HG03060 (cell line): ENCODE data around the gene TTC34.
"Not testable (repeated sequence)": the region's sequence is repeated elsewhere in the genome, so short reads cannot be mapped to it uniquely, and the experiment has no call there.

Source experiments
- ATAC-seq: cut with Tn5 transposase; IDR thresholded peaks from one replicate; pipeline ENCODE4 v1.9.1; 2021; ENCODE audit warnings: low read depth, moderate number of reproducible peaks; ENCODE audit not compliant: unreplicated experiment

Gene TTC34

GRCh38 chr1:2631136-2632050 lies 170.1 kb downstream of the TTC34 start:
- no peak for ATAC-seq

- ATAC-seq: no peak
Observed at GRCh38 chr1:2630498-2631135, 170.9 kb downstream of the TTC34 start.

GRCh38 chr1:2629627-2630497 lies 171.6 kb downstream of the TTC34 start:
- no peak for ATAC-seq

GRCh38 chr1:2628933-2629626 lies 172.4 kb downstream of the TTC34 start:
- no peak for ATAC-seq

DNA sequence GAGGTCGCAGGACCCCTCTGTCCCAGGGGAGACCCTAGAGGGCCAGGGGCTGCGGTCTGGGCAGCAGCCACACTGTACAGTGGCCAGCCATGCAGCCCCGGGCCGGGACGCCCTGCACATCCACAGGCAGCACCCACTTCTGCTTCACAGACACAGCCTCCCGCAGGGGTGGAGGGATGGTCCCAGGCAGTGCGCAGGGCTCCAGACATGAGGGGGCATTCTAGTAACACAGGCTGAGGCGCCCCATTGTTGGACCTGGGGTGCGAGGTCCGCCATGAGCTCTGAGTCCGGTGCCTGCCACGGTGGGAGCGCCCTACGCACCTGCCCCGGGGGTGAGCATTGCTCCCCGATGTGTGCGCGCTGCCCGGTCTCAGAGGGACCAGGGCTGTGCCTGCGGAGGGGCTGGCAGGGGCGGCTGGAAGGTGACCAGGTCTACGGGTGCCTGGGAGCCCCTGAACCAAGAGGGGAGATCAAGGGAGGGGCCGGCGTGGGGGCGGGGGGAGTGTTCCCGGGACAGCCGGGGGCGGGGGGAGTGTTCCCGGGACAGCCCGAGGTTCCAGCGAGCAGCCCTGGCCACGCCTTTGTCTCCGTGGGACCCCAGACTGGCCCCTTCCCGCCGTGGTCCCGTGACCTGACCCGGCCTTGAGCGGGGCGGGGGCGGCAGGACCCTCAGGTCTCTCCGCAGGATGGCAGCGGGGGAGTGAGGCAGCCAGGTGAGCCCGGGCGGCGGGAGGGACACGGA lies 173.1 kb downstream of the TTC34 start:
- no peak for ATAC-seq

GRCh38 chr1:2627746-2628145 lies 173.7 kb downstream of the TTC34 start:
- ATAC-seq: no peak

DNA sequence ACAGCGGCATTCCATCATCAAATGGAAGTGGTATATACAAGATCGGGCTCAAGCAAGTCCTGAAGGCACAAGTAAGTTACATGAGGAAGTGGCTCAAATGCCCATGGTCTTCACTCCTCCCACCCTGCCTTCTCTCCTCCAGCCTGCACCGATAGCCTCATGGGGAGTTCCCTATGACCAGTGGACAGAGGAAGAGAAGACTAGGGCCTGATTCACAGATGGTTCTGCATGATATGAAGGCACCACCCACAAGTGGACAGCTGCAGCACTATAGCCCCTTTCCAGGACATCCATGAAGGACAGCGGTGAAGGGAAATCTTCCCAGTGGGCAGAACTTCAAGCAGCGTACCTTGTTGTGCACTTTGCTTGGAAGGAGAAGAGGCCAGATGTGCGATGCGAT lies 175.7 kb downstream of the TTC34 start:
- ATAC-seq: not testable (repeated sequence)

DNA sequence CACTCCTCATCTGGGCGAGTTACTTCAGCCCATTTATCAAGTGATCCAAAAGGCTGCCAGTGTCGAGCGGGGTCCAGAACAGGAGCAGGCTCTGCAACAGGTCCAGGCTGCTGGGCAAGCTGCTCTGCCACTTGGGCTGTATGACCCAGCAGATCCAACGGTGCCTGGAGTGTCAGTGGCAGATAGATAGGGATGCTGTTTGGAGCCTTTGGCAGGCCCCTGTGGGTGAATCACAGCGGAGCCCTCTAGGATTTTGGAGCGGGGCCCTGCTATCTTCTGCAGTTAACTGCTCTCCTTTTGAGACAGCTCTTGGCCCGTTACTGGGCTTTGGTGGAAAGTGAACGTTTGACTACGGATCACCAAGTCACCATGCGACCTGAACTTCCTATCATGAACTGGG lies 176.2 kb downstream of the TTC34 start:
- no peak for ATAC-seq

- ATAC-seq: no peak
Observed at GRCh38 chr1:2624735-2625300, 176.7 kb downstream of the TTC34 start.

DNA sequence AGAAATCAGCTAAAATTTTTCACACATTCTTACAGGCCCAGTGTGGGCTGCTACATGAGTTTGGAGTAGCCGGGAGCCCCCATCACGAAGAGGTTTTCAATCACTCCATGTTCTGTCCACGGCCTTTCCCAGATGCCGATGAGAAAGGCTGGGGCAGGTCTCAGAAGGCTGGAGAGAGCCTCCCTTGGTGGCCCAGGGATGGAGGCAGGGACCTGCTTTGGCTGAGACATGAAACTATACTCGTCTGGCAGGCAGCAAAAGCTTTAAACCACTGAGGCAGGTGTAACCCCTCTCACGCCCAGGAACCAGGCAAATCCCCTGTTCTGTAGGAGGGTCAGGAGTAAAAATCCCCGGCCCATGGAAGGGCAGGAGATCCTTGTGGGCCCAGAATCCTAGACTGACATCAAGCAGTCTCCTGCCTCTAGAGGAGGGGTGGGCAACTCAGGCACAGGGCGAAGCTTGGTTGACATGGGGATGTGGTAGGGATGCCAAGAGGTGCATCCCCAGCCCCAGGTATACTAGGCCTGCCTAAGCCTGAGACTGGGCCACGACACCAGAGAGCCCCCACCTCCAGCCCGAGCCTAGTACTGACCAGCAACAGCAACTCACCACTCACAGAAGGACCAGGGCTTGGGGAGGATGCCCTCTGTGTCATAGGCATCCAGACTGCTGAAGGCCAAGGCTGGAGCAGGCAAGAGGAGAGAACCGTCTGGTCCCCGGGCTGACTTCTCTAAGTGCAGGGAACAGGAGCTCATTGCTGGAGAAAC lies 177.7 kb downstream of the TTC34 start:
- ATAC-seq: no peak

- no peak for ATAC-seq
Observed at GRCh38 chr1:2617971-2618470, 183.5 kb downstream of the TTC34 start.

GRCh38 chr1:2614145-2614544 lies 187.3 kb downstream of the TTC34 start:
- no peak for ATAC-seq

- ATAC-seq: no peak
Observed at GRCh38 chr1:2612591-2613365, 188.7 kb downstream of the TTC34 start.

GRCh38 chr1:2611621-2612437 lies 189.7 kb downstream of the TTC34 start:
- no peak for ATAC-seq

GRCh38 chr1:2611031-2611501 lies 190.4 kb downstream of the TTC34 start:
- no peak for ATAC-seq

DNA sequence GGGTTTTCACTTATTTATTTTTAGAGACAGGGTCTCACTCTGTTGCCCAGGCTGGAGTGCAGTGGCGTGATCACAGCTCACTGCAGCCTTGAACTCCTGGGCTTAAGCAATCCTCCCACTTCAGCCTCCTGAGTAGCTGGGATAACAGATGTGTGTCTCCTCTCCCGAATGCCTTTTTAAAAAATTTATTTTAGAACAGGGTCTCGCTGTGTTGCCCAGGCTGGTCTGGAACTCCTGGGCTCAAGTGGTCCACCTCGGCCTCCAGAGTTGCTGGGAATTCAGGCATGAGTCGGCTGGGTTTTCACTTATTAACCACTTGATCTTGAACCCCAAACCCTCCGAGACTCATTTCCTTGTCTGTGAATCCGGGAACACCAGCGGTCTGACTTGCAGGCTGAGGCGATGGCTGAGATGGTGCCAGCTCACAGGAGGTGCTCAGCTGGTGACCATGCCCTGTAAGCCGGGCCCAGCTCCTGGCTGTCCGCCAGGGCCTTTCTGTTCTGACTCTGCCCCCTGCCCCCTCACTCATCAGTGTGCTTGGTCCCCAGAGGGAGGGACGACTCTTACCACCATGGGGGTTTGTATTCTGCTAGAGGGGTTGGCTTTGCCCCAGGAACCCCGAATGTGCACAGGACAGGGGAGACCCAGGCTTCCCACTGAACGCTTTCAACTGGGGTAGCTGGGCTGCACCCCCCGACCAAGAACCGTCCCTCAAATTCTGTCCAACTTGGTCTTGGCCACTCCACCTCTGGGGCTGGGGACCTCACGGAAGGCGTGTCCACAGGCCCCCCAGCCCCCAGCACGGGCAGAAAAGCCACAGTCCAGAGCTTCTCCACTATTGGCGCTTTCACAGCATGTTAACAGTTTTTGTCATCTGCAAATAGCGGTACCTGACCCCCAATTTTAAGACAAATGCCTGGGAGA lies 191.2 kb downstream of the TTC34 start:
- ATAC-seq: no peak
